ENCODE measurements around the gene MEIS3.

MEIS3 gene

DNA sequence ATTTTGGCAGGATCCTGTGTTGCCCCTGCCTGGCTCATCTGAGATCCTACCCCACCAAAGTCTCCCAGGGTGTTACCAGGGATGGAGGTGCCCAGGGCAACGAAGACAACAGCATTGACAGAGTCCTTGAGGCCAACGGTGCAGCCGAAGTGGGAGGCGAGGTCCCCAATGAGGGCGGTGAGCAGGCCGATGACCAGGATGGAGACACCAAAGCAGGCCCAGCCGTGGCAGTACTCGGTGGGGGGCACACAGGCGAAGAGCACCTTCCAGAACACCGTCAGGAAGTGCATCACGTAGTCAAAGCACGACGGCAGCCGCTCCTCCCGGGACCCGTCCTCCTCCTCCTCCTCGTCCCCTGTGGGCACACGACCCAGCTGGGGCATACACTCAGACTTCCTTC, 12.8 kb upstream of the MEIS3 start:
- peaks cover 0 to 44% (median 16%) of the 10 kb centered on the region in 11 experiments; a peak in 13 of 22 replicates for H4K20me1 ChIP-seq
- H3K27ac ChIP-seq: no peak overlapping the region
- H3K4me3 ChIP-seq: no peak overlapping the region
- H3K27me3 ChIP-seq: peaks cover 36 to 87% (median 66%) of the 10 kb centered on the region in 11 experiments
- peaks cover 52 to 69% (median 64%) of the 10 kb centered on the region in 10 experiments for H3K4me1 ChIP-seq
- peak overlapping the region; percentile 9 to 67 (median 29); a peak in 15 of 22 replicates for H3K4me2 ChIP-seq
- no peak overlapping the region for H3K9ac ChIP-seq
- H3K36me3 ChIP-seq: no peaks in the 10 kb centered on the region
- no peak for TF ChIP-seq Cebpa-rat (IDR thresholded peaks at IDR 0.05)
- peaks cover 0 to 21% (median 12%) of the 10 kb centered on the region in 11 experiments; a peak in 15 of 22 replicates for H3K9me3 ChIP-seq (replicated peaks in 1 of 11)

DNA sequence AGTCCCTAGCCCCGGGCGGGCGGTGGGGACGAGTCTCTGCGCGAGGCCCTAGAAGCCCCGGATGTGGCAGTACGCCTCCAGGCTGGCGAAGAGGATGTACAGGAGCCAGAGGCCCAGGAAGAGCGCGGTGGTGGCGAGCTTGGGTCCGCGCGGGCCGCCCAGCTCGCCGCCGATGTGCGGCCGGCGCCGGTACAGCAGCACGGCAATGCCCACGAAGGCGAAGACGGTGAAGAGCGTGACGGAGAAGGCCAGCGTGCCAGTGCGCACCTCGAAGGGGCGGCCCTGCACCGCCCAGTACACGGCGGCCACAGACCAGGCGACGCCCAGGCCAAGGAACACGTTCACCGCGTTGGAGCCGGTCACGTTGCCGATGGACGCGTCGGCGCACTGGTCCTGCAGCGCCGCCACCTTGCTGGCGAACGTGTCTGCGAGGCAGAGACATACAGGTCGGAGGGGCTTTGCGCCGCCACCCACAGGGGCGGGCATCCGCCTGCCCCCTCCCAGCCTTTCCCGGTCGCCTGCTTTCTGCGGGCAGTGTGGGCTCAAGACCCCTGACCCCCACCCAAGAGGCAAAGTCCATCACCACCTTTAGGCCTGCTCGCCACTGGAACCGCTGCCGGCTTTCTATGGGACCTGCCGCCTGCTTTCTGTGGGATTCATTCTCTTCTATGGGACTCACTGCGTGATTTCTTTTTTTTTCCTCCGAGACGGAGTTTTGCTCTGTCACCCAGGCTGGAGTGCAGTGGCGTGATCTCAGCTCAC, 10.9 kb upstream of the MEIS3 start:
- H3K27ac ChIP-seq: 0 out of 22 replicates have a peak overlapping the region, but pooled peaks of 1 of the 11 experiments have one; percentile 30
- peaks cover 0 to 44% (median 7%) of the 10 kb centered on the region in 11 experiments; a peak in 13 of 22 replicates for H4K20me1 ChIP-seq
- peaks cover 41 to 91% (median 74%) of the 10 kb centered on the region in 11 experiments for H3K27me3 ChIP-seq
- 0 out of 22 replicates have a peak overlapping the region, but pooled peaks of 1 of the 11 experiments have one; percentile 14 for H3K9ac ChIP-seq
- peaks cover 0 to 21% (median 12%) of the 10 kb centered on the region in 11 experiments; a peak in 15 of 22 replicates for H3K9me3 ChIP-seq (replicated peaks in 1 of 11)
- peak overlapping the region in 4 of 10 experiments; percentile 16 to 38 (median 26); a peak in 4 of 20 replicates for H3K4me3 ChIP-seq
- H3K4me2 ChIP-seq: peak overlapping the region; percentile 77 to 99 (median 91)
- no peaks in the 10 kb centered on the region for H3K36me3 ChIP-seq
- TF ChIP-seq Cebpa-rat (IDR thresholded peaks at IDR 0.05): no peak
- H3K4me1 ChIP-seq: peaks cover 45 to 56% (median 51%) of the 10 kb centered on the region in 10 experiments

DNA sequence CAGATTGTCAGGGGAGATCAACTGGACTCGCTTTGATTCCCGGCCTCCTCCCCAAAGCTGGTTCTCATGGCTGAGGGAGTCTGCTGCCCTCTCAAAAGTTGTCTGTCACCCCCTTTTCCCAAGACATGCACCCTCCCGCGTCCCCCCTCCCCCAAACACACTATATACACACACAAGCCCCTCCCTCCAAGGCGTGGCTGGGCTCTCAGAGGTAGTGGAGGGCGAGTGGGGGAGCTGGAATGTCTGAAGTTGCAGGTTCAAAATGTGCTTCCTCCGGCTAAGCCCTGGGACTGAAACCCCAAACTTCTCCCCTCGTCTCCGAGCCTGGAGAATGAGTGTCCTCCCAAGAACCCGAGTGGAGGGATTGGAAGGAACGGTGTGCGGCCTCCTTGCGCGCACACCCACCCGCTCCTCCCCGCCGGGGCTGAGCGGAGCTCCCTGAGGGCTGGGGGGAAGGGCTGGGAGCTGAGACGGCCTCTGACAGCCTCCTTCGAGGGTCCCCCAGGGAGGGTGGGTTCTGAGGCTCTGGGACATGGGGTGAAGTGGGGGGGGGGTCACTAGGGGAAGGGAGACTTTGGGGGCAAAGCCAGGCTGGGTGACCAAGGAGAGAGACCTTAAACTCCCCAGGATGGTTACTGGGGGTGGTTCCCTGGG, 9.9 kb upstream of the MEIS3 start:
- Histone ChIP-seq H3K36me3 (no peaks in the 10 kb centered on the region), H3K9ac (0 out of 22 replicates have a peak overlapping the region, but pooled peaks of 2 of the 11 experiments have one; percentile 14 to 33), H3K4me3 (no peak overlapping the region), H3K27ac (0 out of 22 replicates have a peak overlapping the region, but pooled peaks of 1 of the 11 experiments have one; percentile 30), H4K20me1 (peaks cover 0 to 44% (median 7%) of the 10 kb centered on the region in 11 experiments; a peak in 13 of 22 replicates), H3K4me2 (peak overlapping the region; percentile 88 to 99 (median 92)), H3K27me3 (peaks cover 45 to 93% (median 77%) of the 10 kb centered on the region in 11 experiments), H3K9me3 (replicated peaks in 1 of 11) (peaks cover 0 to 21% (median 12%) of the 10 kb centered on the region in 11 experiments; a peak in 15 of 22 replicates), H3K4me1 (peaks cover 41 to 50% (median 44%) of the 10 kb centered on the region in 10 experiments)
- no peak for TF ChIP-seq Cebpa-rat (IDR thresholded peaks at IDR 0.05)

DNA sequence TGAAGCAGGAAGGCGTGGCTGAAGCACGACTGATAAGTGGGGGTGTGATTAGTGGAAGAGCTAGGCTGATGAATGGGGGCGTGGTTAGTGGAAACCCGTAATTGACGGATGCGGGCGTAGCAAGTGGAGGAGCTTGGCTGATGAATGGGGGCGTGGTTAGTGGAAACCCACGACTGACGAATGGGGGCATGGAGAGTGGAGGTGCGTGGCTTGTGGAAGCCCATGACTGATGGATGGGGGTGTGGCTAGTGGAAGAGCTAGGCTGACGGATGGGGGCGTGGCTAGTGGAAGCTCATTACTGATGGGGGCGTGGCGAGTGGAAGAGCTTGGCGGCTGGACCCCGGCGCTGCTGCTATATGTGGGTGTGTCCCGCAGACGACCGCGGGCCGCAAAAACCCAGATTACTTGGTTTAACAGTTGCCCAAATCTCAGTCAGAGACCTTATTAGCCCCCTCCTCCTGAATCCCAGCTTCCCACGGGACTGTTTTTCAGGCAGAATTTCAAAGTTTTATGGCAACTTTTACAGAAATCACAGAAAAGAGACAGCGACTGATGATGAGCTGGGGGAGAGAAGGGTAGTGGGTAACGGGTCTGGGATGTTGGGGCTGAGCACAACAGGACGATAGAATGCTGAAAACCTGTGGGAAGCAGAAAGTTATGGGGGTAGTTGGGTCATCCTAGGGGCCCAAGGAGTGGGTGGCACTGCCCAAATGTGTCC, 9.0 kb upstream of the MEIS3 start:
- peak overlapping the region; percentile 36 to 64 (median 48); a peak in 18 of 20 replicates for H3K4me3 ChIP-seq
- H3K27me3 ChIP-seq: peaks cover 55 to 93% (median 83%) of the 10 kb centered on the region in 11 experiments
- peaks cover 41 to 47% (median 44%) of the 10 kb centered on the region in 10 experiments for H3K4me1 ChIP-seq
- H3K9me3 ChIP-seq (replicated peaks in 1 of 11): peaks cover 0 to 21% (median 11%) of the 10 kb centered on the region in 11 experiments; a peak in 15 of 22 replicates
- H3K9ac ChIP-seq: peak overlapping the region in 8 of 11 experiments; percentile 17 to 48 (median 32); a peak in 8 of 22 replicates
- no peak overlapping the region for H3K27ac ChIP-seq
- no peaks in the 10 kb centered on the region for H3K36me3 ChIP-seq
- peaks cover 0 to 48% (median 7%) of the 10 kb centered on the region in 11 experiments; a peak in 12 of 22 replicates for H4K20me1 ChIP-seq
- H3K4me2 ChIP-seq: peak overlapping the region; percentile 88 to 99 (median 92)
- TF ChIP-seq Cebpa-rat (IDR thresholded peaks at IDR 0.05): no peak

DNA sequence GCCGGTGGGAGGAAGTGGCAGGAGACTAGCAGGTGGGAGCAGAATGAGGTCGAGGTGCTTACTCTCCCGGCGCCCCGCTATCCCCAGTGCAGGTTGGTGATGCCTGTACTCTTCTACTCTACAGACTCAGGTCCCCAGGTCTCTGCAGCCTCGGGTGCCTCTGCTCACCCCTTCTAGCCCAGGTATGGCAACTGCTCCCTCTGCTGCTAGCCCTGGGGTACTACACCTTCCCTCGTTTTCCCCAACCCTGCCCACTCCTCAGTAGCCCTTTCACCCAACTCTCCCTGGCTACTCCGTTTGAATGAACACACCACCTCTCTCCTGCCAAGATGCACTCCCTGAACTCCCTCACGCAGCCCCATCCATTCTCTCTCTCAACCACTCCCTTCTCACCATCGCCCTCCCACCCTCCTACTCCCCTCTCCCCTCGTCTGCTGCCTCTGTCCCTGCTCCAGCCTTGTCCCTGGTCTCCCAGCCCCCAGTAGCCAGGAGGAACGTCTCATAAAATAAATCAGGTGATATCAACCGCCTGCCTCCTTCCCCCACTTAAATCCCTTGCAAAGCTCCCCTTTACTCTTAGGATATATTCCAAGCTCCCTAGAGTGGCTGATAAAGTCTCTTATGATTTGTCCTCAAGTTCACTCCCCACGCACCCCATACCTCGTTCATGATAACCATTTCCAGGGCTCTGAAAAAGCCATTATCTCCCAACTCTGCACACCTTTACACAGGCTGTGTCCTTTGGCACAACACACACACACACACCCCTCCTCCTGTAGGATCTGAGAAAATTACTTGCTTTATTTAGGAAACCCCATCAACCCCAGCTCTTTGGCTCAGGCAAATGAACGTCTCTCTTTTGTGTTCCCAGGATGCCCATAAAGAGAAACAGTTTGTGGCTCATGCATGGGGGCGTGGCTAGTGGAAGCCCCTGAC, 8.2 kb upstream of the MEIS3 start:
- no peak for TF ChIP-seq Cebpa-rat (IDR thresholded peaks at IDR 0.05)
- H3K36me3 ChIP-seq: no peaks in the 10 kb centered on the region
- no peak overlapping the region for H3K9ac ChIP-seq
- H3K4me2 ChIP-seq: peak overlapping the region; percentile 88 to 99 (median 92)
- H3K27me3 ChIP-seq: peaks cover 63 to 95% (median 86%) of the 10 kb centered on the region in 11 experiments
- peak overlapping the region in 6 of 10 experiments; percentile 40 to 64 (median 49); a peak in 9 of 20 replicates for H3K4me3 ChIP-seq
- no peak overlapping the region for H3K27ac ChIP-seq
- peaks cover 35 to 42% (median 39%) of the 10 kb centered on the region in 10 experiments for H3K4me1 ChIP-seq
- H4K20me1 ChIP-seq: peaks cover 0 to 48% (median 7%) of the 10 kb centered on the region in 11 experiments; a peak in 13 of 22 replicates
- H3K9me3 ChIP-seq (replicated peaks in 1 of 11): peaks cover 0 to 12% (median 7%) of the 10 kb centered on the region in 11 experiments; a peak in 13 of 22 replicates

DNA sequence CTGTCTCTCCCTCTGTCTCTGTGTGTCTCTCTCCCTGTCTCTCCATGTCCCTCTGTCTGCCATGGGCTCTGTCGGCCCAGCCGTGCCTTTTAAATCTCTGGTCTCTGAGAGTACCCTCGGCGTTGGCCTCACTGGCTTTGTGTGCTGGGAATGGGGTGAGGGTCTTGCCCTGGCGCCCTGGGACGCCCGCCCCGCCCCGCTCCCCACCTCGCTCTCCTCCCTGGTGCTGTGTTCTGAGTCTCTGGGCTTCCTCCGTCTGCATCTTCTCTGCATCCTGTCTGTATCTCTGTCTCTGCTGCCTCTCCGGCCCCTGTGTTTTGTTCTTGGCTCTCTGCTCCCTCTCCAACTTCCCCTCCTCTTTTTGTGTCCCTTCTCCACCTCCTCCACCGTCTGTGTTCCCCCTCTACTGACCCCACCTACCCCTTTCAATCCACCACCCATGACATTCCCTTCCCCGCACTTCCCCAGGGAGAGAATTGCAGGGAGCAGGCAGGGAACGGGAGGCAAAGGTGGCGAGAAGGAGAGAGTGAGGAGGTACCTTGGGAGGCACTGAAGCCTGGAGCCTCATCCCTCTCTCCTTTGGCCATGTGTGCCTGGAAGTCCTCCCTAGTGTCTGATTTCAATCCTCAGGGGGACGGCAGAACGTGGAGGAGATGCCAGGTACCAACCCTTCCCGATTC, 4.0 kb upstream of the MEIS3 start:
- Histone ChIP-seq H3K36me3 (no peaks in the 10 kb centered on the region), H4K20me1 (peaks cover under 1 to 71% (median 30%) of the 10 kb centered on the region in 11 experiments; a peak in 17 of 22 replicates), H3K9ac (no peak overlapping the region), H3K4me2 (no peak overlapping the region), H3K9me3 (replicated peaks in 1 of 11) (no peaks in the 10 kb centered on the region), H3K4me1 (peaks cover 27 to 53% (median 50%) of the 10 kb centered on the region in 10 experiments; a peak in 19 of 20 replicates), H3K27ac (no peak overlapping the region), H3K4me3 (no peak overlapping the region), H3K27me3 (peaks cover 77 to 95% (median 86%) of the 10 kb centered on the region in 11 experiments)
- no peak for TF ChIP-seq Cebpa-rat (IDR thresholded peaks at IDR 0.05)
